Nephron progenitor cell (in vitro differentiated cells): ENCODE measurements around the gene ITCH.

ENCODE experiments used
- DNase-seq: peaks from one replicate; pipeline ENCODE4 v3.0.0; 2021
- H3K27ac Mint-ChIP-seq: 2 replicates; pipeline ENCODE4 v1.8.0; 2021; ENCODE audit warnings: mild to moderate bottlenecking, moderate library complexity, mixed read lengths
- H3K27me3 Mint-ChIP-seq: 2 replicates; pipeline ENCODE4 v1.8.0; 2021; ENCODE audit warnings: mild to moderate bottlenecking, low read depth, mixed read lengths; ENCODE audit not compliant: poor library complexity
- H3K36me3 Mint-ChIP-seq: 2 replicates; pipeline ENCODE4 v1.8.0; 2021; ENCODE audit warnings: low read depth, mixed read lengths
- H3K4me1 Mint-ChIP-seq: 2 replicates; pipeline ENCODE4 v1.8.0; 2021; ENCODE audit warnings: mixed read lengths
- H3K4me3 Mint-ChIP-seq: 2 replicates; pipeline ENCODE4 v1.8.0; 2021; ENCODE audit warnings: mild to moderate bottlenecking, moderate library complexity, mixed read lengths
- H3K9me3 Mint-ChIP-seq: 2 replicates; pipeline ENCODE4 v1.8.0; 2021; ENCODE audit warnings: mild to moderate bottlenecking, moderate library complexity, mixed read lengths
- TF ChIP-seq, protein P1 (sequence below): fragments of 200-600 bp; sonication (generic); IDR thresholded peaks from 2 replicates; pipeline ENCODE4 v1.5.0; 2021; ENCODE audit warnings: antibody characterized with exemption

The ITCH gene

DNA sequence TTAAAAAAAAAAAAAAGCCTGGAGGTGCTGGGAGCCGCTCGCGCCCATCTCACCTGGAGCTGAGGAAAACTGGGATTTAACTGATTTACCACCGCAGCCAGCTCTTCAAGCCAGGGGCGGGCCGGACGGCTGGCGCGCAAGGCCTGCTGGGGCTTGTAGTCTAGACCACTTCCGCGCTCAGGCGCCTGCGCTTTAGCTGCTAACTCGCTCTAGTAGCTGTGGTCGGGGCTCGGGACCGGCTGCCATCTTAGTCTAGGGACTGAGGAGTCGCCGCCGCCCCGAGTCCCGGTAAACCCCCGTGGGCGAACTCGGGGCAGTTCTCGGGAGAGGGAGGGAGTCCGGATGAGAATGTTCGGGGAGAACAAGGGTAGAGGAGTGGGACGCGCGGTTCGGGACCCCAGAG, at the start of gene ITCH:
TSS of gene ITCH (plus strand) at position 212 of the 403 bp plus-strand sequence. CDS start 30,539 bp downstream, outside the sequence.
- TF ChIP-seq, protein P1, sequence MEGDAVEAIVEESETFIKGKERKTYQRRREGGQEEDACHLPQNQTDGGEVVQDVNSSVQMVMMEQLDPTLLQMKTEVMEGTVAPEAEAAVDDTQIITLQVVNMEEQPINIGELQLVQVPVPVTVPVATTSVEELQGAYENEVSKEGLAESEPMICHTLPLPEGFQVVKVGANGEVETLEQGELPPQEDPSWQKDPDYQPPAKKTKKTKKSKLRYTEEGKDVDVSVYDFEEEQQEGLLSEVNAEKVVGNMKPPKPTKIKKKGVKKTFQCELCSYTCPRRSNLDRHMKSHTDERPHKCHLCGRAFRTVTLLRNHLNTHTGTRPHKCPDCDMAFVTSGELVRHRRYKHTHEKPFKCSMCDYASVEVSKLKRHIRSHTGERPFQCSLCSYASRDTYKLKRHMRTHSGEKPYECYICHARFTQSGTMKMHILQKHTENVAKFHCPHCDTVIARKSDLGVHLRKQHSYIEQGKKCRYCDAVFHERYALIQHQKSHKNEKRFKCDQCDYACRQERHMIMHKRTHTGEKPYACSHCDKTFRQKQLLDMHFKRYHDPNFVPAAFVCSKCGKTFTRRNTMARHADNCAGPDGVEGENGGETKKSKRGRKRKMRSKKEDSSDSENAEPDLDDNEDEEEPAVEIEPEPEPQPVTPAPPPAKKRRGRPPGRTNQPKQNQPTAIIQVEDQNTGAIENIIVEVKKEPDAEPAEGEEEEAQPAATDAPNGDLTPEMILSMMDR: no peak
- DNase-seq: peak; percentile 95
- H3K27me3 Mint-ChIP-seq: peaks cover 3% of the 10 kb centered on the region
- H3K9me3 Mint-ChIP-seq: no peaks in the 10 kb centered on the region
- H3K4me1 Mint-ChIP-seq: peaks cover 36% of the 10 kb centered on the region
- peak within 1 kb of the TSS; percentile 99 for H3K27ac Mint-ChIP-seq
- H3K36me3 Mint-ChIP-seq: peaks cover 28% of the 10 kb centered on the region
- peak within 1 kb of the TSS; percentile 97 for H3K4me3 Mint-ChIP-seq

DNA sequence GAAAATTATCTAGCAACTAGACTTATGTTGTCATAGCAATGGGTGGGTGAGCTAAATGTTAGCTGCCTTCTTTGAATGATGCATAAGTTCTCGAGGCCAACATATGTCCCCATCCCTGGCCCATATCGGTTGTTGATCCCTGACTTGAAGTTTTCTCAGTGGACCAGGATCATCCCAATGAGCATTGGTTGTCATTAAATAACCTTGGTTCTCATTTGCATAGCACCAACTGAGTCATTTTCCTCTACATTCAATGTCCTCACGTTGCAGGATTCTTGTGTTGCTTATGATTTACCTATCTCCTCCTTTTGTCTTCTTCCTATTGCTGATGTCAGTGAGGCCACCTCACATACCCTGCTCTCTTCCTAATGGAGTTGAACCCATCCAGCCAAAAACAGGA, 47.8 kb upstream of the ITCH start:
- Mint-ChIP-seq H3K27me3 (peaks cover 36% of the 10 kb centered on the region), H3K4me3 (no peak overlapping the region), H3K4me1 (peaks cover 5% of the 10 kb centered on the region), H3K36me3 (no peaks in the 10 kb centered on the region), H3K27ac (no peak overlapping the region), H3K9me3 (no peaks in the 10 kb centered on the region)
- DNase-seq: no peak
- TF ChIP-seq, protein P1: no peak

GRCh38 chr20:34316196-34316814, 46.8 kb upstream of the ITCH start:
- no peaks in the 10 kb centered on the region for H3K36me3 Mint-ChIP-seq
- no peak for DNase-seq
- H3K4me3 Mint-ChIP-seq: no peak overlapping the region
- TF ChIP-seq, protein P1: no peak
- no peak overlapping the region for H3K27ac Mint-ChIP-seq
- H3K4me1 Mint-ChIP-seq: no peaks in the 10 kb centered on the region
- H3K27me3 Mint-ChIP-seq: peaks cover 26% of the 10 kb centered on the region
- H3K9me3 Mint-ChIP-seq: no peaks in the 10 kb centered on the region

DNA sequence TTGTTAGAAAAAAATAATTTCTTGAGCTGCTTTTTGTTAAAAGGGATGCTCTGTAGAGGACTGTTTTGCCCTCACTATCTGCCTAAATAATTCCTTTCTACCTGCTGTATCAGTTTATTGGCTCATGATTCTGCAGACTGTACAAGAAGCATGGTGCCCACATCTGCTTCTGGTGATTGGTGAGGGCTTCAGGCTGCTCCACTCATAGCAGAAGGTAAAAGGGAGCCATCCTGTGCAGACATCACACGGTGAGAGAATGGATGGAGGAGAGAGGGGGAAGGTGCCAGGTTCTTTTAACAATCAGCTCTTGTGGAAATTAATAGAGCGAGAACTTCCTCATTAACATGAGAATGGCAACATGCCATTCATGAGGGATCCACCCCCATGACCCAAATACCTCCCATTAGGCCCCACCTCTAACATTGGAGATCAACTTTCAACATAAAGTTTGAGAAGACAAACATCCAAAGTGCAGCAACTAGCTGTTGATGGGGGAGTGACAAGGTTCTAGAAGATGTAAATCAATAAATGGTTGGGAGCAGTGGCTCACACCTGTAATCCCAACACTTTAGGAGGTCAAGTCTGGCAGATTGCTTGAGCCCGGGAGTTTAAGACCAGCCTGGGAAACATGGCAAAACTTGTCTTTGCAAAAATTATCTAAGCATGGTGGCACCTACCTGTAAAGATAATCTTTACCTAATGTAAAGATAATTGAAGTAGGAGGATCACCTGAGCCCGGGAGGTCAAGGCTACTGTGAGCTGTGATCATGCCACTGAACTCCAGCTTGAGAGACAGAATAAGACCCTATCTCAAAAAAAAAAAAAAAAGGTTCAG, 44.2 kb upstream of the ITCH start:
- H3K27ac Mint-ChIP-seq: no peak overlapping the region
- DNase-seq: no peak
- TF ChIP-seq, protein P1: no peak

DNA sequence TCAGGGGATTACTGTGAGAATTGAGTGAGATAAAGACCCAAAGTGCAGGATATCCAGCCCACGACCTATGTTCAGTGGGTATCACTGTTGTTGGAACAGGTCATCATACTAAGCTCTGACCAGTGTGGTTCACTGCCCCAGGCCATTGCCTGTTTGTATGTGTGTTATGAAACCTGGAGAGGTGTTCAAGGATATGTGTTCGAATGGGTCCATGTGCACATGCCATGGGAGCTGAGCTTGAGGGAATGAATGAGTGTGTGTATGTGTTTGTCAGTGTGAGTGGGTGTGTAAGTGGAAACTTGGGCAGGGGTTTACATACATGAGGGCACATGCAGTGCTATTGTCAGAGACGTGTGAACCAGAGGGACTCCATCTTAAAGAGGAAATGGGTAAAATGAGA, 42.2 kb upstream of the ITCH start:
- H3K36me3 Mint-ChIP-seq: no peaks in the 10 kb centered on the region
- peaks cover 15% of the 10 kb centered on the region for H3K4me1 Mint-ChIP-seq
- H3K4me3 Mint-ChIP-seq: no peak overlapping the region
- H3K9me3 Mint-ChIP-seq: no peaks in the 10 kb centered on the region
- TF ChIP-seq, protein P1: no peak
- DNase-seq: no peak
- peaks cover 8% of the 10 kb centered on the region for H3K27me3 Mint-ChIP-seq
- H3K27ac Mint-ChIP-seq: no peak overlapping the region

More for the DNA sequence above, 44.2 kb upstream of the ITCH start:
- Mint-ChIP-seq H3K36me3 (no peaks in the 10 kb centered on the region), H3K4me3 (no peak overlapping the region), H3K9me3 (no peaks in the 10 kb centered on the region), H3K27me3 (peaks cover 11% of the 10 kb centered on the region), H3K4me1 (no peaks in the 10 kb centered on the region)
